DOHH2 (cell line): ENCODE measurements around the gene MGAM2.

Source experiments
- H3F3A ChIP-seq: fragments of 200-600 bp; sonication (generic), shearing (Covaris generic); 2 replicates; pipeline ENCODE4 v1.6.0; 2016; ENCODE audit warnings: antibody characterized with exemption, mild to moderate bottlenecking; ENCODE audit not compliant: control insufficient read depth, insufficient read depth
- H3K27ac ChIP-seq: fragments of 200-600 bp; sonication (generic); 2 replicates; pipeline ENCODE4 v1.5.1; 2014; ENCODE audit warnings: low read depth, mild to moderate bottlenecking, low read length, moderate library complexity
- H3K27me3 ChIP-seq: fragments of 200-600 bp; sonication (generic); 2 replicates; pipeline ENCODE4 v1.6.1; 2014; ENCODE audit warnings: mild to moderate bottlenecking, low read length, mixed read lengths; ENCODE audit not compliant: control insufficient read depth
- H3K36me3 ChIP-seq: fragments of 200-600 bp; sonication (generic); 2 replicates; pipeline ENCODE4 v1.6.1; 2014; ENCODE audit warnings: mild to moderate bottlenecking, low read length, moderate library complexity, mixed read lengths; ENCODE audit not compliant: control insufficient read depth
- H3K4me1 ChIP-seq: fragments of 200-600 bp; sonication (generic); 2 replicates; pipeline ENCODE4 v1.6.1; 2014; ENCODE audit warnings: mild to moderate bottlenecking, low read length, mixed read lengths; ENCODE audit not compliant: control insufficient read depth
- H3K4me2 ChIP-seq: fragments of 200-600 bp; sonication (generic); 2 replicates; pipeline ENCODE4 v1.6.0; 2014; ENCODE audit warnings: mild to moderate bottlenecking, low read length, moderate library complexity
- H3K4me3 ChIP-seq: fragments of 200-600 bp; sonication (generic); 2 replicates; pipeline ENCODE4 v1.5.1; 2014; ENCODE audit warnings: mild to moderate bottlenecking, low read length, mixed read lengths
- H3K79me2 ChIP-seq: fragments of 200-600 bp; sonication (generic); 2 replicates; pipeline ENCODE4 v1.6.1; 2014; ENCODE audit warnings: mild to moderate bottlenecking, low read length, mixed read lengths; ENCODE audit not compliant: control insufficient read depth
- H3K9me2 ChIP-seq: fragments of 200-600 bp; sonication (generic); replicated peaks from 2 replicates; pipeline ENCODE4 v1.6.1; 2014; ENCODE audit warnings: mild to moderate bottlenecking, low read length, mixed read lengths; ENCODE audit not compliant: control insufficient read depth
- H3K9me3 ChIP-seq: fragments of 200-600 bp; sonication (generic); 2 replicates; pipeline ENCODE4 v1.6.1; 2014; ENCODE audit warnings: antibody characterized with exemption, low read length, mixed read lengths; ENCODE audit not compliant: control insufficient read depth, insufficient read depth
- H4K20me1 ChIP-seq: fragments of 200-600 bp; sonication (generic); 2 replicates; pipeline ENCODE4 v1.6.0; 2014; ENCODE audit warnings: low read depth, mild to moderate bottlenecking, antibody characterized with exemption, low read length, moderate library complexity; ENCODE audit not compliant: control insufficient read depth, insufficient read depth
- EZH2phosphoT487 ChIP-seq: fragments of 200-600 bp; sonication (generic); IDR thresholded peaks from 2 replicates; pipeline ENCODE4 v1.6.1; 2017; ENCODE audit warnings: borderline replicate concordance, mild to moderate bottlenecking, antibody characterized with exemption, low read length, moderate library complexity, mixed read lengths
- TF ChIP-seq, protein P1 (sequence below): fragments of 200-600 bp; sonication (generic); IDR thresholded peaks from one replicate; pipeline ENCODE4 v1.5.1; 2014; ENCODE audit warnings: antibody characterized with exemption, mild to moderate bottlenecking, low read depth, low read length; ENCODE audit not compliant: poor library complexity, severe bottlenecking

Gene MGAM2

DNA sequence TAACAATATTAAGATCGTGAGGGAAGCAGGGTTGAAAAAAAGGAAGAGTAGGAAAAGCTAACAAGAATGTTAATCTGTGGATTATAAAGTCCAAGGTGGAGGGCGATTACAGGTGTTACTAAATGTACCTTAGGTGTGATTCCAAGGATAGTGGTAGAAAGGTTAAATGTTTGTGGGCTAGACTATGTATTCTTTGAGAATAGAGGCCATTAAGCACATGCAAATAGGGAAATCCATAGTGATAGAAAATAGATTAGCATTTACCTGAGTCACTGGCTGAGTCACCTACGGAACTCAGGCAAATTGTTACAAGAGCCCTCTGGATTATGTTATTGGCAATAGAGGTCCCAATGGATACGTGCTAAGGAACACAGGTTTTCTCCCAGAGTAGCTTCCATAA lies 9.0 kb downstream of the MGAM2 start:
- no peaks in the 10 kb centered on the region for H3K36me3 ChIP-seq

DNA sequence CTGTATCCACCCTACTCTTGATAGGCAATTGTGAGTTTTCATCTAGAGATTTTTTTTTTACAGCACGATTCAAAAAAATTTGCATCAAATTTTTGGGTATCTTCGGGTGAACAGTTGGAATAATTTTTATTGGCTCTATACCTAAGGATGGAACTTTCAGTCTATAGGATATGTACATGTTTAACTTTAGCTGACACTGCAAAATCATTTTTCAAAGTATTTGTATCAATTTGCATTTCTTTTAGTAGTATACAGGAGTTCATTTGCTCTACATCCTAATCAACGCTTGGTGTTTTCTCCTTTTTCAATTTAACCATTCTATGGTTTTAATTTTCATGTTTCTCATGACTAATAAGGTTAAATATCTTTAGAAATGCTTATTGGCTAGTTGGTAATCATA lies 11.7 kb downstream of the MGAM2 start:
- H4K20me1 ChIP-seq: no peaks in the 10 kb centered on the region
- no peaks in the 10 kb centered on the region for H3K36me3 ChIP-seq
- H3F3A ChIP-seq: no peaks in the 10 kb centered on the region
- no peaks in the 10 kb centered on the region for H3K27me3 ChIP-seq
- no peaks in the 10 kb centered on the region for H3K9me3 ChIP-seq
- no peak overlapping the region for H3K4me3 ChIP-seq
- H3K27ac ChIP-seq: no peak overlapping the region
- TF ChIP-seq EZH2phosphoT487: no peak
- TF ChIP-seq, protein P1, sequence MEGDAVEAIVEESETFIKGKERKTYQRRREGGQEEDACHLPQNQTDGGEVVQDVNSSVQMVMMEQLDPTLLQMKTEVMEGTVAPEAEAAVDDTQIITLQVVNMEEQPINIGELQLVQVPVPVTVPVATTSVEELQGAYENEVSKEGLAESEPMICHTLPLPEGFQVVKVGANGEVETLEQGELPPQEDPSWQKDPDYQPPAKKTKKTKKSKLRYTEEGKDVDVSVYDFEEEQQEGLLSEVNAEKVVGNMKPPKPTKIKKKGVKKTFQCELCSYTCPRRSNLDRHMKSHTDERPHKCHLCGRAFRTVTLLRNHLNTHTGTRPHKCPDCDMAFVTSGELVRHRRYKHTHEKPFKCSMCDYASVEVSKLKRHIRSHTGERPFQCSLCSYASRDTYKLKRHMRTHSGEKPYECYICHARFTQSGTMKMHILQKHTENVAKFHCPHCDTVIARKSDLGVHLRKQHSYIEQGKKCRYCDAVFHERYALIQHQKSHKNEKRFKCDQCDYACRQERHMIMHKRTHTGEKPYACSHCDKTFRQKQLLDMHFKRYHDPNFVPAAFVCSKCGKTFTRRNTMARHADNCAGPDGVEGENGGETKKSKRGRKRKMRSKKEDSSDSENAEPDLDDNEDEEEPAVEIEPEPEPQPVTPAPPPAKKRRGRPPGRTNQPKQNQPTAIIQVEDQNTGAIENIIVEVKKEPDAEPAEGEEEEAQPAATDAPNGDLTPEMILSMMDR: no peak
- no peaks in the 10 kb centered on the region for H3K79me2 ChIP-seq
- H3K4me2 ChIP-seq: no peak overlapping the region
- H3K9me2 ChIP-seq: no peaks in the 10 kb centered on the region
- H3K4me1 ChIP-seq: no peaks in the 10 kb centered on the region

More for the DNA sequence above, 9.0 kb downstream of the MGAM2 start:
- no peak overlapping the region for H3K27ac ChIP-seq
- no peaks in the 10 kb centered on the region for H3K27me3 ChIP-seq
- no peak overlapping the region for H3K4me2 ChIP-seq
- H3K4me3 ChIP-seq: no peak overlapping the region
- no peak for TF ChIP-seq EZH2phosphoT487
- TF ChIP-seq, protein P1: no peak
- H3K9me2 ChIP-seq: no peaks in the 10 kb centered on the region
- no peaks in the 10 kb centered on the region for H3F3A ChIP-seq
- H3K79me2 ChIP-seq: no peaks in the 10 kb centered on the region
- no peaks in the 10 kb centered on the region for H3K9me3 ChIP-seq
- H3K4me1 ChIP-seq: no peaks in the 10 kb centered on the region
- H4K20me1 ChIP-seq: no peaks in the 10 kb centered on the region

DNA sequence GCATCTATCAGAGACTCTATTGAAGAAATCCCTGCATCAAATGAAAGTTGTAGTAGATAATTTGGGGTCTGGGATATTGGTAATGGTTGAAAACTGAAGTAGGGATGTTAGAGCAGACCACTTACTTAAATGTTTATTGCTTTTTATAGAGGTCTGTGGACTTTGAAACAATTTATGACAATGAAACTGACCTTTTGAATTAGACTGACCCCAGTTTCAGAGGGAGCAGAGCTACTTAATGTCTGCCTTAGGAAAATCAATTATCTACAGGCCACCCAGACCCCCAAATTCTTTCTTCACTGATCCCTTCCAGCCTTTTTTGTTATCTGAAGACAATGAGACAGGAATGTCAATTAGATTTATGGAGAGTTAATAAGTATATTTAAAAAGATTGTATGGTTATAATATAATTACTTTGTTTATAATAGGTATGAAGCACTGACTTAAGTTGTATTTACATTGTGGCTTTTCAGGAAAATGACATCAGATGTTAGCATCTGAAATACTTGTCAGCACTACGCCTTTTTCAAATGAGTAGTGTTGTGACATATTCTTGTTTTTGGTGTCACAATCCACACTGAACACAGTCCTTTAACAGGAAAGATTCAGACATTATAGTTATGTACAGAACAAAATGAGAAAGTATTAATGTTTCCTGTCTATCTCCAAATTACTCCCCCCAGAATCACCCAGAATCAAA lies 13.9 kb downstream of the MGAM2 start:
- no peak for TF ChIP-seq EZH2phosphoT487
- TF ChIP-seq, protein P1: no peak
- Histone ChIP-seq H3K4me2 (no peak overlapping the region), H3K27ac (no peak overlapping the region), H3K27me3 (no peaks in the 10 kb centered on the region), H4K20me1 (no peaks in the 10 kb centered on the region), H3K79me2 (no peaks in the 10 kb centered on the region), H3K9me3 (no peaks in the 10 kb centered on the region), H3K4me3 (no peak overlapping the region), H3K4me1 (no peaks in the 10 kb centered on the region), H3K36me3 (no peaks in the 10 kb centered on the region), H3F3A (no peaks in the 10 kb centered on the region), H3K9me2 (no peaks in the 10 kb centered on the region)
